Left cardiac atrium (tissue), 4 donors: ENCODE measurements around the gene CHRM4. TPM values are rescaled to one million over a fixed set of nuclear protein-coding genes. Genes with fewer than 3 reads are reported as not detected.
A peak's percentile ranks its signal among the peaks of the same experiment; 100 is the strongest.

Source experiments
- ATAC-seq, 2 donors: fragments of 200-7000 bp; cut with Tn5 transposase; one replicate each; pipeline ENCODE4 v1.9.1; 2020; ENCODE audit warnings: mild to moderate bottlenecking in 2 of 2, moderate library complexity in 2 of 2
- DNase-seq: peaks from one replicate; pipeline ENCODE4 v3.0.0-alpha.2; 2020
- intact Hi-C, 2 donors: fragments of 100-400 bp; cut with DNase I; formaldehyde crosslinking; loops; one replicate each; pipeline versions ENCODE4 v1.14.1 to v1.15.1; 2022 to 2023
- total RNA-seq, 2 donors: library from RNA; stranded (reverse); fragmentation: NEBNext Ultra II Directional; extraction: Animal tissue kit (Norgen Biotek cat#: 25700); gene quantifications; one replicate each; pipeline ENCODE4 v1.2.1, GENCODE V29; 2021
- donor health status: DM: no; HTN: yes; CAD: no.
- donor health status: DM: no; HTN: yes; CAD: no; lungs with severe emphysema.
- donor health status: DM: yes; HTN: yes; CAD: no.
- donor health status: Dilated cardiomyopathy.

Gene CHRM4
- total RNA-seq, 2 donors from 2014 or later: 0.21 TPM; not detected in 1

DNA sequence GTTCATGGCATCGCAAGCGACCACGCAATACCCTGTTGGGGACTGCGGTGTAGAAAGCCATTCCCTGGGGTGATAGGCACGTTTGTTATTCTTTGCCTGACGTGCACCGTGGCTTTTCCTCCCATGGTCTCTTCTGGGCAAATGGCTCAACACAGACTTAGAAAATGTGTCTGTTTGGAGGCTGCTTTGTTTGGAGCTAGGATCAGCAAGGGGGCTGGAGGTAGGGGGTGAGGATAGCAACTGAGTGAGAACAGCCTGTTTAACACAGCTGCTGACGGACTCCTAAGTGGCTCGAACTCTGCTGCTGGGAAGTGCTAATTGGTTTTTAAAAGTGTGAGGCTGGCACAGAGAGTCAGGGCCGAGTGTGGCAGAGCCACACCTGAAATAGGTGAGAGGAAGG is 16.1 kb upstream of the CHRM4 start:
- no peak for DNase-seq
- intact Hi-C loops: no loop called here
- ATAC-seq: no peak

DNA sequence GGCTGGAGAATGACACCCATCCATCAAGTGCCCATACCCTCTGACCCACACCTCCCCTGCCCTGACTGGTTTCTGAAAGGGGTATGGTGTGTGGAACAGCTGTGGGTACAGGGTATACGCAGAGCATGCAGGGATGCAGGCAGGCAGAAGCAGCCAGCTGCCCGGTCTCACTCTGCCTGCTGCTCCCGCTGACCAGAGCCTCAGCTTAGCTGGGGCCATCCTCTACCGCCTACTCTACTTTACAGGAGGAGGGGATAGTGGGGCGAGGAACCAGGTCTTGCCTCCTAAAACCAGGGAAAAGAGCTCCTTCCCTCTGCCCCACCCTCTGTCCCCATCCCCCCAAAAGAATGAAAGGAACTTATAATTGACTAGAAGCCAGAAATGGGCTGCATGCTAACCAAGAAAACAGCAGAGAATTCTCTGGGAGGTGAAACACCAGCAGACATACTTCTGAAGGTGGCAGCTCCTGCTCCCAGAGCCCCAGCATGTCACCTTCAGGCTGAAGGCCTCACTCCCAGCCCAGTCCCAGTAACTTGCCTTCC is 13.0 kb upstream of the CHRM4 start:
- DNase-seq: no peak
- intact Hi-C loops: no loop called here
- ATAC-seq: no peak

DNA sequence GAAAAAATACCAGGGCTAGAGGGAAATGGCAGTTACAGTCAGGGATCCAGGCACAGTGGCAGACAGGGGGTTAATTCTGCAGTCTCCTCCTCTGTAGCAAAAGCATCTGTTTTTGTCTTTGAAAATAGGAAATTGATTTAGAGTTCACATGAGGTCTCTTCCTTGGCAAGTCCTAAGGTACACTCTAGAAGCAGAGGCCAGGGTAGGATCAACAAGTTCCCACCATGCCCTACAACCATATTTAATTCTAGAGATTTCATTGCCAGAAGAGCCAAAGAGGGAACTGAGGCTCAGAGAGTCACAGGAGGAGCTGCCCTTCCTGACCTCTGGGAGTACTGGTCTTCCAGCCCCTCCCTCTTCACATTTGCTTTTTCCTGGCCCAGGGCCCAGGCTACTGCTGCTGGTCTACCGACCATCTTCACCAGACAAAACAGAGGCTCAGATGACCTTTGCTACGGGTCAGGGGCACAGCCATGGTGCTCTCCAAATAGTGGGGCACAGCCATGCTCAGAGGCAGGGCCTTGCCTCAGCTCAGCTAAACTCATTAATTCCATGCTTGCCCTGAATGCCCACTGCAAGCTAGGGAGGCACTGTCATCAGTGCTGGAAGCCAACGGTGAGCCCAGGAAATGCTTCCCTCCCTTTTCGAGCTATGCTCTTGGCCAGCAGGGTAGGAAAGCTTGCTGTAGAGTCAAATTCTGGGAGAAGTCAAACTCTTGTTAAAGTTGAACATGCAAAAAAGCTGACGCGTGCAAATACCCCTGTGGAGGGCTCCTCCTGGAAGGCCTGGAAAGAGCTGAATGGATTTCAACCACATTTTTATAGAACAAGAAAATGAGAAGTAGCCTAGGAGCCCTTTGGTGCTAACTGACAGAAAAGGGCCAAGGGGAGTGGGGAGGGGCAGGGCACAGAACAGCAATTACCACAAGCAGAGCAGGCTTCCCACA is 11.7 kb upstream of the CHRM4 start:
- ATAC-seq: no peak
- DNase-seq: no peak
- intact Hi-C loops: no loop called here

DNA sequence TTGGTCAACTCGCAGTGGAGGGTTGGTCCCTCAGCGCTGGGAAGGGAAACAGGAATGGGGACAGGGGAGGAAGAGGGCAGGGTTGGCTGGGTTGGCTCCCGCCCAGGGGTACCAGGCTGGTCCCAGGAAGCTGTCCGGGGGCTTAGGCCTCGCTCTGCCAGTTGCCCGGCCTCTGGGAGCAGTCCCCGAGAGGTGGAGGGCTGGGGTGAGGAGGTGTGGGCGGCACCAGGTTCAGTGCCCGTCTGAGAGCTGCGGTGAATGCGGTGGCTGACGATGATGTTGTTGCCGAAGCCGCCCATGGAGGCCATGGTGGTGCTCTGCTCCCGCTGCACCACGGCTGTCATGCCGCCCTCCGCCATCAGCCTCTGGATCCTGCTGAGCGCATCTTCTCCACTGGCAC is 6.0 kb upstream of the CHRM4 start:
- ATAC-seq (no peak), DNase-seq (no peak)
- intact Hi-C loops: no loop called here

DNA sequence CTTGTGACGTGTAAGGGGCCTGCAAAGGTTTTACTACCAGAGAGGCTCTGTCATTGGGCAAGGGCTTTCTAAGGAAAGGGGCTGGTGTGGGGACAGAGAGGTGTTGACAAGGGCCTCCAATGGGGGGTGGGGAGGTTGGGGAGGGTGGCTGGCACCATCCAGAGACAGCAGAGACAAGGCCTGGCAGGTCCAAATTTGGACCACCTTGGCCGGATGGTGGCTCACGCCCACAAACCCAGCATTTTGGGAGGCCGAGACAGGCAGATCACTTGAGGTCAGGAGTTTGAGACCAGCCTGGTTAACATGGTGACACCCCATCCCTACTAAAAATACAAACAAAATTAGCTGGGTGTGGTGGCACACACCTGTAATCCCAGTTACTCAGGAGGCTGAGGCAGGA is 2.2 kb upstream of the CHRM4 start:
- DNase-seq (no peak), ATAC-seq (no peak)
- intact Hi-C loops: no loop called here

DNA sequence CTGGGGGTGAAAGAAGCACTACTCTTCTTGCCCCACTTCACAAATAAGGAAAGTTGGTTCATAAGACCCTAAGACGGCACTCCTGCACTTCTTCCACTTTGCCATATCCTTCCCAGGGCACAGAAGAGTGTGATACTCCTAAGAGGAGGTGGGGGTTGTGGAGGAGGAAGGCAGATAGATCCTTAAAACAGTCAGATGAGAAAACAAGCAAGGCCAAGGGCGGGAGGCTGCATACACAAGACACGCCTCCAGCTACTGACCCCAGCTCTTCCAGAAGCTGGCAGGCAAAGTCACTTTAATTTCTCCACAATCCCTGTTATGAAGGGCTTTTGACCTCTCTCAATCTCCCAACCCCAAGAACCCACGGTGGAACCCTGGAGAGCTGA is 1.6 kb upstream of the CHRM4 start:
- no peak for ATAC-seq
- intact Hi-C loops: no loop called here
- DNase-seq: no peak

DNA sequence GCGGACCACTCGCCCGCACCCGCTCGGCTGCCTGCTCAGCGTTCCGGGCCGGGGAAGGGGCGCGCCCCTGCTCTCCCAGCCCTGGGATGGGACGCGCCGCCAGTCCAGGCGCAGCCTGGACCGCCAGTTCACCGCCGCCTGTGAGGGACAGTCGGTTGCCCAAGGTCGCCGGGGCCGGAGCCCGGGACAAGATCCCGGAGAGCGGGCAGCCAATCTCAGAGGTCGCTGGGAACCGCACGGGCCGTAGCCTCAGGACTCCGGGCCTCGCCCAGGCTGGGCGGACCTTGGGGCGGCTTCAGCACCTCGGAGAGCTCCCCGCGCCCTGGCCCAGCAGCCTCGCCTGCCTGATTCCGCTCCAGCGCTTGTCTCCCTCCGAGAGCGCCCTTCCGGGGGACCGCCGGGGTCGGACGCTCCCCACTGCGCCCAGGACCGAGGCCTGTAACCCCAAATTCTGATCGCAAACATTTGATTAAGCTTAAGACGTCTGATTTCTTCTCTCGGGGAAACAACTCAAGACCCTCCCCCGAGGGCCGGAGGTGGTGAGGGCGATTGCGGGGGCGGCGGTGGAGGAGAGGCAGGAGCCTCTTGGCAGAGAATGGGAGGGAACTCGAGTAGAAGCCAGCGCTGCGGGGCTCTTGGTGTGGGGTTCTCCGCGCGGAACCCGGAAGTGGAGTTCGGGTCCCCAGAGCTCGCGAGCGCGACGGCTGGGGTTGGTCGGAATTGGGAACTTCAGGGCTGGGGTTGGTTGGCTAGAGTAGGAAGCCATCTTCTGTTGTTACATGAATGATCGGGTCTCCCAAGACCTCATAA is 1.1 kb upstream of the CHRM4 start:
- ATAC-seq (peak; percentile 92), DNase-seq (peak; percentile 89)
- intact Hi-C loops: no loop called here

DNA sequence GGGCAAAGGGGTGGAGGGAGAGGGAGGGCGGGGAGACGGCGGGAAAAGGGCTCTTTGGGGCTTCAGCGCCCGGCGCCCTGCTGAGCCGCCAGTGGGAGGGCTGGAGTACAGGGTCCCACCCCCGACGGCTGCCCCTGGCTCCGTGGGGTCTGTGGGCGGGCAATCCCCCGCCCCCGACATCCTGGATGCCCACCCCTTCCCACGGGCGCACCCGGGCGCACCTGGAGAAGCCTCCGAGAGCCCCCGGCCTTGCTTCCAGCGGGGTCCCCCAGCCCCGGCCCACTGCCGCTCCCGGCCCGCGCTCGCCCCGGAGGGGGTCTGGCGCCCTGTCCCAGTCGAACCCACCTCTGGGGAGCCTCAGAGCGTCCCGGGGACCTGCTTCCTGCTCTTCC is 394 bp downstream of the CHRM4 start:
- intact Hi-C loops: loop anchor here in 1 of 2 donors (2.0 kb wide), 1 partner anchor 148 kb away; no protein-coding TSS in a partner anchor
- ATAC-seq (no peak), DNase-seq (no peak)

DNA sequence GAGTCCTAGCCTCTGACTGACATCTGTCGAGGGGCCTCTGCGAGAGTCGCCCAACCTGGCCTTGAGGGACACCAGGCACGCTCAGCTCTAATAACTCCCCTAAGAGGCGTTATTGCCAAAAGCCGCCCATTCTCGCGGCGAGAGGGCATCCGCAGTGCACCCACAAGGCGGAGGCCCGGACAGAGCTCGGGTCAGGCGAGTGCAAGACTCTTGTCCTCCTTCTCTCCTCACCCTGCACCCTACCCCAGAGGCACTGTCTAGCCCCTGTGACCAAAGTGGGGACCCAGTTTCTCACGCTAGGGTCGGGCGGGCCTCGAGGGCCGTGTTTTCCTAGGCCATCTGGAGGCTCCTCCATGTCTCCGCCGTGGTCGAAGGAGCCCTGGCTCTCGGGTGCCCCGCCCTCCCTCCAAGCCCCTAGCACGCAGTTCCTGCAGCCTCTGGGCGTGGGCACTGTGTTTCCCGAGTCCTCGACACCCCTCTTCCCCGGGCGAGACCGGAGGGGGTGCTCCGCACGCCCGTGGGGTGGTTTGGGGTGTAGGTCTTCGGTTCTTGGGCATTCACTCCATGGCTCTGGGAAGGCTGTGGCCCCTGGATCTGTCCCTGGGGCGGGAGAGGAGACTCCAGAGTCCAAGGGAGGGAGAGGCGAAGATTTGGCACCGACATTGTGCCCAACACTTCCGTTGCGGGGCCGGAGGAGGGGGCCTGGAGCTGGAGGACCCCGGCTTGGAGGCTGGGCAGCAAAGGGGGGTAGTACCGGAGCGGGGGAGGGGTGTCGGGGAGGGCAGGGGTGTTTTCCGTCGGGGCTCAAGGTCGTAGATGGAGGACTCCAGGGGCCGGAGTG is 1.0 kb downstream of the CHRM4 start:
- intact Hi-C loops: loop anchor here in 1 of 2 donors (2.0 kb wide), 1 partner anchor 148 kb away; no protein-coding TSS in a partner anchor
- no peak for DNase-seq
- no peak for ATAC-seq

DNA sequence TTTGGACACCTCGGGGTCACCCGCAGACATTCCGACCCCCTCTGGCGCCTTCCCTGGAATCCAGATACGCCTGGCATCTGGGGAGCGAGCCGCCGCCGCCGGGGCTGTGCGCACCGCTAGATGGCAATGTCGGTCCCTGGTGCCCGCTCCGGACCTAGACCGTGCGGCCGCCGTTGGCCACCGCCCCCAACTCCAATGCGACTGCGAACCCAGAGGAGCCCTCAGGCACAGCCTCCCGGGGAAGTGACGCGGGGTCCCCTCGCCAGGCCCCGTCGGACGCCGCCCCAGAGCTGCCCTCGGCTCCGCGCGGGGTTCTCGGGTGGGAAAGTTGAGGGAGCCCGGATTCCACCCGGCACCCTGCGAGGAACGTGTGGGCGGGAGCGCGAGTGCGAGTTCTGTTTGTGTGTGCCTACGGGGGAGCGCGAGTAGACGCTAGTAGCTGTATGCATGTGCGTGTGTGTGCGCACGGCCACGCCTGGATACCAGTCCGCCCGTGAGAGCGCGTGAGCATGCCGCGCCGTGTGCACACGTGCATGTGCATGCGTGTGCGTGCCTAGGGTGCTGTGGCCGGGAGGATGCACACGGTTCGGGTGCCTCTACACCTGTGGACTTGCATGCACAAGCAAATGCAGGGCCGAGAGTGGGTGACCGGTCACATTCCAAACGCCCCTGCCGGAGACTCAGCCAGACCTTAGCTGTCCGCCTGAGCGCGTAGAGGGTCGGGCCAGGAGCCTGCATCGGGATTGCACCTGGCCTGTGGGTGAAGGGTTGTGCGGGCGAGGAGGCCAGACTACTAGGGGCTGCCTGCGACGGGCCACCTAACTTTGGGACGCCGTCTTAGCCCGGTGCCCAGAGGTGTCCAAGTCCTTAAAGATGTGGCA is 1.9 kb downstream of the CHRM4 start:
- peak; percentile 61 to 65 for ATAC-seq
- DNase-seq: peak; percentile 75
- intact Hi-C loops: loop anchor here (2.0 to 10.0 kb wide), 3 partner anchors 148 to 235 kb away; no protein-coding TSS in a partner anchor

DNA sequence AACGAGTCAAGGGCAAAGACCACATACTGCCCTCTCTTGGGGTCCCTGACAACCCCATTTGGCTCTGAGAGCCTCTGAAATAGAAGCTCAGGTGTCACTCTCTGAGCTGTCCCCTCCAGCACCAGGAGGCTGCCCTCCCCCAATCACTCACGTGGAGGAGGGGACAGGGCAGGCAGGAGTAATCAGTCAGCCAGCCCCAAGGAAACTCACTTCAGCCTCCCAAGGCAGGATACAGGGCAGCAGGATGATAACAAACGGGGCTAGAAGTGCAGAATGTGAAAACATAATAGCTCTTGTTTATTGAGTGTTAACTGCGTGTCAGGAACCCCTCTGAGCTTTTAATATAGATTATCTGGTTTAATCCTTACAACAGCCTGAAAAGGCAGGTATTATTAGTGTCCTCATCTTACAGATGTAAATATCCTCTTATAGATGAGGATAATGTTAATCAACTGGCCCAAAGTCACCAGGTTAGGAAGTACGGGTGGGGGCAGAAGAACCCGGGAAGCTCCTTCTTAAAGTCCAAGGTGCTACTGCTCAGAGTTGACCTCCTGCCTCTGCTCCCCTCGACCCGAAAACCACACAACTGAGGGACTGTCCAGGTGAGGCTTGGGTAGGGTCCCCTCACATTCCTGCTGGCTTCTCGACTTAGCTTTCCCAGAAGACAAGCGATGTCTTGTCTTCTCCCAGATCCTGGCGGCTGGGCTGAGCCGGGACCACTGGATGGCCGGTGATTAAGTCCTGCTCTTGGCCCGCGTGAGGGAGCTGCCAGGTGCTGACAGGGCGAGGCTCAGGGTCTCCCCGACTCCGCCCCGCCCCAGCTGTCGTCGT is 2.7 kb downstream of the CHRM4 start:
- ATAC-seq (no peak), DNase-seq (no peak)
- intact Hi-C loops: loop anchor here (5.0 to 10.0 kb wide), 2 partner anchors 148 to 236 kb away; no protein-coding TSS in a partner anchor

DNA sequence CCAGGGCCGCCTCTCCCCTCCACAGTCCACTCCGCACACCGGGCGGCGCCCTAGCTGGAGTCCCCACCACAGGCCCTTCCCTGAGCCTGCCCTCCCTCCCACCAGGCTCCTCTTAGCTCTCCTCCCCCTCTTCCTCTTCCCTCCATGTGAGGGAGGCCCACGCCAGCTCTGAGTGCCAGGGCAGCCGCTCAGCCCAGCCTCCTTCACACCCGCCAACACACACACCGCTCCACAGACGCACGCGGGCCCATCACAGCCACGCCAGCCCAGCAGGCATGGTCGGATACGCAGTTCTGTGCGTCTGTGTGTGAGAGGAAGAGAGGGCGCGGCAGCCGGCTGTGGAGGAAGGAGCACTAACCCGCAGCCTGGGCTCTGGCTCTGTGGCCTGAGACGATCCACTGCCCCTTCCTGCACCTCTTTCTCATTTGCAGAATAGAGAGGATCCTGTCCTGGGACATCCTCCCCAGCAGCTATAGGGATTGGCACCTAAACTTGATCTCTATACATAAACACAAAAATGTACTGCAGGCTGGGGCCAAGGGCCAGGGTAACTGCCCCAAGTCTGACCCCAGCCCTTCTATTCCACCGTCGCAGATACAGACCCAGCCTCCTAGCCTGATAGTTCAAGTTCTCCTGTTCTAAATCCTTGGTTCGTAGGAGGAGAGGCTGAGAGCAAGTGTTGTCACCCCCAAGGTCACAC is 3.5 kb downstream of the CHRM4 start:
- intact Hi-C loops: loop anchor here (5.0 to 10.0 kb wide), 2 partner anchors 149 to 237 kb away; no protein-coding TSS in a partner anchor
- peak in 1 of 2 donors; percentile 4 for ATAC-seq
- DNase-seq: no peak

DNA sequence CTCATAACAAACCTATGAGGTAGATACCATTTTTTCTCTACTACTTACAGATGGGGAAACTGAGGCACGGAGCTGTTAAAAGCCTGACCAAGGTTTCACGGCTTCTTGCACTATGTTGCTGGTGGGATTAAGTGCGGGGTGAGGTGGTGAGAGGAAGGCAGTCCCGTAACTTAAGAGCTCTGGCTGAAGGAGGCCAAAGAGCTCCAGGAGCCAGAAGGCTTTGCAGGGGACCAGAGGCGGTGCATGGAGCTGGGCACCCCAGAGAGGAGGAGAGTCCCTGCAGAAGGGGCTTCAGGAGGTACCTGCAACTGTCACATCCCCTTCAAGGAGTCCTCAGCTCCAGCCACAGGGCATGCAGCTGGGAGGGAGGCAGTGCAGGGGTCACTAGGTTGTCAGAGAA is 4.1 kb downstream of the CHRM4 start:
- ATAC-seq (no peak), DNase-seq (no peak)
- intact Hi-C loops: loop anchor here (5.0 to 10.0 kb wide), 2 partner anchors 150 to 237 kb away; no protein-coding TSS in a partner anchor

DNA sequence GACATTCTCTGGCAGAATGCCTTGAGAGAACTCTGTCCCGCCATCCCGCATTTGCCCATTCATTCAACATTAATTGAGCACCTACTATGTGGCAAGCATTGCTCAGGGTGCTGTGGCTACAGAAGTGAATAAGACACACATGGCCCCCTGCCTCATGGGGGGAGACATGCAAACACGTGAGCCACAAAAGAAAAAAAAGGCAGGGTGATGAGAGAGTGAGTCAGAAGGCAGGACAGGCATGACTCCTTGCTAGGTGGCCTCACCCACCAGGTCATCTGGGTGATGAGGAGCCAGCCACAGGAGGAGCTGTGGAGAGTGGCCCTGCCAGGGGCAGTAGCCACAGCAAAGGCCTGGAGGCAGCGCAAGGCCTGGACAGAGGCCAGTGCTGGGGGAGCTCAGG is 4.9 kb downstream of the CHRM4 start:
- DNase-seq: no peak
- intact Hi-C loops: loop anchor here (5.0 to 10.0 kb wide), 2 partner anchors 151 to 238 kb away; no protein-coding TSS in a partner anchor
- ATAC-seq: no peak

DNA sequence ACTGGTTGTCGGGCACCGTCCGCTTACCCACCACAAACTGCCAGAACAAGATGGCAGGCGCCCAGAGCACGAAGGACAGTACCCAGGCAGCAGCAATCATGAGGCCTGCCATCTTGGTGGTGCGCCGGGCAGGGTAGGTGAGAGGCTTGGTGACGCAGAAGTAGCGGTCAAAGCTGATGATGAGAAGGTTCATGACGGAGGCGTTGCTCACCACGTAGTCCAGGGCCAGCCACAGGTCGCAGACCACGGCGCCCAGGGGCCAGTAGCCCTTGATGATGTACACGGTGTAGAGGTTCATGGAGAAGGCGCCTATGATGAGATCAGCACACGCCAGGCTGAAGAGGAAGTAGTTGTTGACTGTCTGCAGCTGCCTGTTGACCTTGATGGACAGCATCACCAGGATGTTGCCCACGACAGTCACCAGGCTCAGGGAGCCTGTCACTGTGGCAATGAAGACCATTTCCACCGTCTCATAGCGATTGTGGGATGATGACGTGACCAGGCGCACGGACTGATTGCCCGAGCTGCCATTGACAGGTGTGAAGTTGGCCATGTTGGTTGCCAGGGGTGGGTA is 5.5 kb downstream of the CHRM4 start:
- intact Hi-C loops: loop anchor here (5.0 to 10.0 kb wide), 2 partner anchors 151 to 239 kb away; no protein-coding TSS in a partner anchor
- no peak for DNase-seq
- no peak for ATAC-seq
